HG03066 (cell line): ENCODE data around the gene TRHDE.
"Not testable (repeated sequence)": the region's sequence is repeated elsewhere in the genome, so short reads cannot be mapped to it uniquely, and the experiment has no call there.

Source experiments
- ATAC-seq: cut with Tn5 transposase; IDR thresholded peaks from one replicate; pipeline ENCODE4 v1.9.1; 2021; ENCODE audit warnings: low read depth; ENCODE audit not compliant: unreplicated experiment

TRHDE gene

GRCh38 chr12:72502546-72502945 lies 230.4 kb downstream of the TRHDE start:
- no peak for ATAC-seq

GRCh38 chr12:72505227-72505626 lies 233.1 kb downstream of the TRHDE start:
- ATAC-seq: no peak

GRCh38 chr12:72509891-72510290 lies 237.7 kb downstream of the TRHDE start:
- ATAC-seq: no peak

- no peak for ATAC-seq
Measured at GRCh38 chr12:72510772-72511171, 238.6 kb downstream of the TRHDE start.

- ATAC-seq: no peak
Measured at GRCh38 chr12:72511498-72511897, 239.3 kb downstream of the TRHDE start.

- ATAC-seq: no peak
Measured at GRCh38 chr12:72511906-72512305, 239.7 kb downstream of the TRHDE start.

GRCh38 chr12:72520044-72520678 lies 248.0 kb downstream of the TRHDE start:
- ATAC-seq: not testable (repeated sequence)

- no peak for ATAC-seq
Measured at GRCh38 chr12:72521326-72521725, 249.2 kb downstream of the TRHDE start.

- no peak for ATAC-seq
Measured at GRCh38 chr12:72522411-72522810, 250.2 kb downstream of the TRHDE start.

GRCh38 chr12:72523754-72524153 lies 251.6 kb downstream of the TRHDE start:
- ATAC-seq: no peak

- ATAC-seq: no peak
Measured at GRCh38 chr12:72535212-72535990, 263.2 kb downstream of the TRHDE start.

GRCh38 chr12:72540811-72541210 lies 268.6 kb downstream of the TRHDE start:
- no peak for ATAC-seq

- ATAC-seq: no peak
Measured at GRCh38 chr12:72543777-72544467, 271.8 kb downstream of the TRHDE start.

GRCh38 chr12:72546106-72546505 lies 273.9 kb downstream of the TRHDE start:
- no peak for ATAC-seq

GRCh38 chr12:72547573-72547972 lies 275.4 kb downstream of the TRHDE start:
- no peak for ATAC-seq

GRCh38 chr12:72549184-72549583 lies 277.0 kb downstream of the TRHDE start:
- no peak for ATAC-seq

GRCh38 chr12:72560003-72560769 lies 288.0 kb downstream of the TRHDE start:
- no peak for ATAC-seq

GRCh38 chr12:72570601-72571000 lies 298.4 kb downstream of the TRHDE start:
- ATAC-seq: no peak

GRCh38 chr12:72574138-72574537 lies 302.0 kb downstream of the TRHDE start:
- no peak for ATAC-seq

- ATAC-seq: no peak
Measured at GRCh38 chr12:72578327-72578726, 306.2 kb downstream of the TRHDE start.

GRCh38 chr12:72586456-72586855 lies 314.3 kb downstream of the TRHDE start:
- no peak for ATAC-seq
